ENCODE measurements around the gene CREM. TPM values are rescaled to one million over a fixed set of nuclear protein-coding genes. Genes with fewer than 3 reads are reported as not detected.

Gene CREM
- total RNA-seq, 2 experiments from 2014 or later: 121 to 131 TPM

DNA sequence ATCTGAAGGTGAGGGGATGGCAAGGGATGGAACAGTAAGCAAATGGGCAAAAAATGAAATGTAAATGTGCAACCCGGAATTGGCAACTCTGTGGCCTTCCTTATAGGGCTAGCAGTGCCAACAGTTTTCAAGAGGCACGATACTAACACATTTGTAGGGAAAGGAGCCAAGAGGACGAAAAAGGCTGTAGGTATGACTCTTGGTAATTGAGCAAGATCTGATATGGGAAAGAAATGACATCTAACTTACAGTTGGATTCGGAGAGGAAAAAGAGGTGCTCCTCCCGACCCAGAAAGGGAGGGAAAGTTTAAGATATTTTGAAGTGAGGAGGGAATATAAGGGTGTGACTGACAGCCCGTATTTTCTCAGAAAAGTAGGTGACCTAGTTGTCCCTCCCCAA, 2.1 kb upstream of the CREM start:
- no peak for TF ChIP-seq CTCF (IDR thresholded peaks at IDR 0.05)
- ATAC-seq: no peak
- Mint-ChIP-seq H3K27me3 (no peaks in the 10 kb centered on the region), H3K4me3 (no peak overlapping the region), H3K36me3 (ENCODE audit: low read depth) (peaks cover 20% of the 10 kb centered on the region), H3K4me1 (ENCODE audit: low read depth) (peaks cover 39% of the 10 kb centered on the region), H3K27ac (peak overlapping the region; percentile 57), H3K9me3 (no peaks in the 10 kb centered on the region)
- intact Hi-C loops (cut with micrococcal nuclease): loop anchor here (10.0 kb wide), 1 partner anchor 210 kb away; the partner anchor contains the start of gene CCNY
- ChIA-PET POLR2A (interaction anchor here (1.2 to 4.3 kb wide), 3 partner anchors 24 to 88 kb away, joined by 3 to 30 read pairs (median 8); no protein-coding TSS in a partner anchor), CTCF (interaction anchor here (1.0 to 12.6 kb wide), 4 partner anchors 71 to 130 kb away, joined by 3 to 255 read pairs (median 80); no protein-coding TSS in a partner anchor)
- DNase-seq: no peak

- POLR2A ChIA-PET: interaction anchor here (0.9 to 5.0 kb wide), 17 partner anchors 16 to 214 kb away, joined by 3 to 81 read pairs (median 6); partner anchors contain the start of gene CUL2
- peaks cover 22% of the 10 kb centered on the region for H3K36me3 Mint-ChIP-seq (ENCODE audit: low read depth)
- DNase-seq (no peak), ATAC-seq (peak; percentile 1)
- H3K4me1 Mint-ChIP-seq (ENCODE audit: low read depth): peaks cover 47% of the 10 kb centered on the region
- CTCF ChIA-PET: interaction anchor here (0.6 to 12.6 kb wide), 14 partner anchors 8 to 132 kb away, joined by 3 to 255 read pairs (median 6); no protein-coding TSS in a partner anchor
- H3K27me3 Mint-ChIP-seq: no peaks in the 10 kb centered on the region
- H3K9me3 Mint-ChIP-seq: no peaks in the 10 kb centered on the region
- no peak for TF ChIP-seq CTCF (IDR thresholded peaks at IDR 0.05)
- peak overlapping the region; percentile 97 for H3K4me3 Mint-ChIP-seq
- peak overlapping the region; percentile 91 for H3K27ac Mint-ChIP-seq
- intact Hi-C loops (cut with micrococcal nuclease): loop anchor here (10.0 kb wide), 1 partner anchor 209 kb away; the partner anchor contains the start of gene CCNY
Measured at GRCh38 chr10:35126062-35126529, 550 bp upstream of the CREM start.

GRCh38 chr10:35127289-35127891, 744 bp downstream of the CREM start:
- TF ChIP-seq CTCF (IDR thresholded peaks at IDR 0.05): no peak
- no peak for ATAC-seq
- H3K36me3 Mint-ChIP-seq (ENCODE audit: low read depth): peaks cover 22% of the 10 kb centered on the region
- H3K9me3 Mint-ChIP-seq: no peaks in the 10 kb centered on the region
- H3K4me3 Mint-ChIP-seq: peak overlapping the region; percentile 97
- H3K27me3 Mint-ChIP-seq: no peaks in the 10 kb centered on the region
- peaks cover 58% of the 10 kb centered on the region for H3K4me1 Mint-ChIP-seq (ENCODE audit: low read depth)
- CTCF ChIA-PET: interaction anchor here (1.0 to 12.6 kb wide), 10 partner anchors 22 to 223 kb away, joined by 3 to 255 read pairs (median 9); no protein-coding TSS in a partner anchor
- peak; percentile 71 for DNase-seq
- peak overlapping the region; percentile 98 for H3K27ac Mint-ChIP-seq
- intact Hi-C loops (cut with micrococcal nuclease): loop anchor here (1.0 to 10.0 kb wide), 2 partner anchors 68 to 207 kb away; partner anchors contain the start of gene CCNY
- POLR2A ChIA-PET: interaction anchor here (0.9 to 5.0 kb wide), 18 partner anchors 10 to 228 kb away, joined by 3 to 81 read pairs (median 6); no protein-coding TSS in a partner anchor

GRCh38 chr10:35129185-35129674, 2.6 kb downstream of the CREM start:
- CTCF ChIA-PET: interaction anchor here (10.2 to 12.6 kb wide), 2 partner anchors 67 to 88 kb away, joined by 148 to 255 read pairs; no protein-coding TSS in a partner anchor
- Mint-ChIP-seq H3K4me1 (ENCODE audit: low read depth) (peaks cover 62% of the 10 kb centered on the region), H3K27ac (peak overlapping the region; percentile 98)

More at GRCh38 chr10:35129185-35129674, 2.6 kb downstream of the CREM start:
- DNase-seq (no peak), ATAC-seq (no peak)
- H3K9me3 Mint-ChIP-seq: no peaks in the 10 kb centered on the region
- POLR2A ChIA-PET: interaction anchor here (0.8 to 5.0 kb wide), 3 partner anchors 32 to 87 kb away, joined by 3 to 81 read pairs (median 3); no protein-coding TSS in a partner anchor
- H3K4me3 Mint-ChIP-seq: peak overlapping the region; percentile 97
- no peaks in the 10 kb centered on the region for H3K27me3 Mint-ChIP-seq
- intact Hi-C loops (cut with micrococcal nuclease): loop anchor here (10.0 kb wide), 1 partner anchor 206 kb away; the partner anchor contains the start of gene CCNY
- TF ChIP-seq CTCF (IDR thresholded peaks at IDR 0.05): no peak
- peaks cover 25% of the 10 kb centered on the region for H3K36me3 Mint-ChIP-seq (ENCODE audit: low read depth)
